GM21717 (cell line): ENCODE results near the gene S100A13.
"Not testable (repeated sequence)": the region's sequence is repeated elsewhere in the genome, so short reads cannot be mapped to it uniquely, and the experiment has no call there.

Experiments used
- ATAC-seq: cut with Tn5 transposase; IDR thresholded peaks from one replicate; pipeline ENCODE4 v1.9.1; 2021; ENCODE audit warnings: mild to moderate bottlenecking, moderate library complexity; ENCODE audit not compliant: unreplicated experiment

The S100A13 gene

GRCh38 chr1:153649137-153649862 is 22.0 kb upstream of the S100A13 start:
- ATAC-seq, result no peak

DNA sequence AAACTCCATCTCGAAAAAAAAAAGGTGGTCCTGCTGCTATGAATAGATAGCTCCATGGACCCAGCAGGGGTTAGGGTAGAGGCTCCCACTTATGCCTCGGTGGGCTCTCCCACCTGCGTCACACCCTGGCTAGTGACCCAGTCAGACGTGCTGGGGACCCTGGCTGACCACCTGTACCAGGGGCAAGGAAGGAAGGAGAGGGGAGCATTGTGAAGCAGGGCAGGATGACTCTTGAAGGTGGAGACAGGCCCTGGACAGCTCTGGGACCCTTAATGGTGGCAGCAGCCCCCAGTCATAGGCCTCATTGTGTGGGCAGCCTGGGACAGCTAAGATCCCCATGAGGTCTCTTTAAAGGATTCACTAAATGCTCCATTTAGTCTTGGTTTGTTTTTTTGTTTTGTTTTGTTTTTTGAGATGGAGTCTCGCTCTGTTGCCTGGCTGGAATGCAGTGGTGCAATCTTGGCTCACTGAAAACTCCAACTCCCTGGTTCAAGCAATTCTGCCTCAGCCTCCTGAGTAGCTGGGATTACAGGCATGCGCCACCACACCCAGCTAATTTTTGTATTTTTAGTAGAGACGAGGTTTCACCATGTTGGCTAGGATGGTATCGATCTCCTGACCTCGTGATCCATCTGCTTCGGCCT is 20.8 kb upstream of the S100A13 start:
- ATAC-seq, result no peak

DNA sequence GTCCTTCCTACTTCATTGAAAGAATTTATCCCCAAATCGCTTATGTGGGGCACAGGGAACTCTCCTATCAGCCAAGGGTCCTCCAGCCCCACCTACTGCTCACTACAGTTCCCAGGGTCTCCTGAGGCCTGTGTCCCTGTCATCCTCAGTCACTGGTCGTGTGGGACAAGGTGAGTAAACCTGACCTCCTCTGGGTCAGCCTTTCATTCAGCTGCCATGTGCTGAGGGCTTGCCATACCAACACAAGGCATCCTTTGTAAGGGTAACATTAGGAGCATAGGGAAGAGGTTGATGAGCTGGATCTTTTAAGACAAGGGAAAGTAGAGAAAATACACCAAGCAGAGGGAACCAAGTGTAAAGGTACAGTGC is 20.0 kb upstream of the S100A13 start:
- no peak for ATAC-seq

DNA sequence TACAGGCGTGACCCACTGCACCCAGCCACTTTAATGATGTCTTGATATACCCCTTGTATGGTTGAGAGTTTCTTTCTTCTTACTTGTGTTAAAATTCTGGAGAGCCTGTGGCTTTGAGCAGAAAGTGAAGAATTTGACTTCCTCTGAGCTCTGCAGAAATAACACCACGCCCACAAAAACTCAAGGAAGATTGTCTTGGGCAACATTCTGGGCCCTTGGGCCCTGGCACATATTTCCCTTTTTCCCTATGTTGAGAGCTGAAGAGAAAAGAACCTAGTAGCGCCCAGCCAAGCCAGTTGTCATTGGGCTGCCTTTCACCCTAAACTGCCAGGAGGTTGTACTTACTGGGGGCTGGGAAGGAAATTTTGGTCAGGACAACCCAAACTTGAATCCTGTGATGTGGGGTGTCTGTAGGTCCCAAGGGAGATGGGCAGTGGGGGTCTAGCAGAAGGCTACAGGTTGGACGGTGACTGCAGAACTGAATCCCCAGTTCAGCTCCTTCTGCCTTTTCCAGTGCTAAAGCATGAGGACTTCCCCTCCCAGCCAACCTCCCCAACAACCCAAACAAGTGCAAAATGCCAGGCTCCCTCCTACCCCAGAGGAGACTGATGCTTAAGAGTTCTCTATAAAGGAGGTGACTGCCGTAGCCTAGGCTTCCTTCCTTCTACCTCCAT is 19.5 kb upstream of the S100A13 start:
- no peak for ATAC-seq

DNA sequence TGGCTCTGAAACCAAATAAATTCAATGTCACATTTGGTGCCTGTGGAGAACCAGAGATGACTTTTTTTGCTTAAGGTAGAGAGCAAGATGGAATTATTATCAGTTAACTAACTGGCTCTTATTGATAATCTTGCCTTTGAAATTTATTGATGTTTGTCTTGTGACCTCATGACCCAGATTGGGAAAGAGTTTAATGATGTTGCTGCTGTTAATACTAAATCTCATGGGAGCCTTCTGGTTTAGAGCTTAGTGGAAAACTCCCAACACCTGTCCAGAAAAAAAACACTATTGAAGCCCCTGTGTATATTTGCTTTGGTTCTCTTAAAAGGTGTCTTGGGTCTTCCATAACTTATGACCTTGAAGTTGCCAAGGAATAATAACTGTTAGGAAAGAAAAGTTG is 16.5 kb upstream of the S100A13 start:
- ATAC-seq, result no peak

- ATAC-seq, result no peak
Measured at GRCh38 chr1:153643100-153643499, 15.8 kb upstream of the S100A13 start.

DNA sequence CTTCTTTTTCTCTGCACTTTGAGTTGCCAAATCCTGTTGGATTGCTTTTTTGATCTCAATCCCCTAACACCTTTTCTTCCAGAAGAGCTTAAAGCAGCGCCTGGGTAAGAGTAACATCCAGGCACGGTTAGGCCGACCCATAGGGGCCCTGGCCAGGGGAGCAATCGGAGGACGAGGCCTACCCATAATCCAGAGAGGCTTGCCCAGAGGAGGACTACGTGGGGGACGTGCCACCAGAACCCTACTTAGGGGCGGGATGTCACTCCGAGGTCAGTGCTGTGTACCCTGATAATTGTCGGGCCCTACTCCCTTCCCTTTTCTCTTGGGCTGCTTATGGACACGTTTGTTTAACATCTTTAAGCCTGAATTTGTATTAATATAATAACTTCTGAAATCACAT is 14.9 kb upstream of the S100A13 start:
- no peak for ATAC-seq

- ATAC-seq, result no peak
Measured at GRCh38 chr1:153640861-153641260, 13.6 kb upstream of the S100A13 start.

DNA sequence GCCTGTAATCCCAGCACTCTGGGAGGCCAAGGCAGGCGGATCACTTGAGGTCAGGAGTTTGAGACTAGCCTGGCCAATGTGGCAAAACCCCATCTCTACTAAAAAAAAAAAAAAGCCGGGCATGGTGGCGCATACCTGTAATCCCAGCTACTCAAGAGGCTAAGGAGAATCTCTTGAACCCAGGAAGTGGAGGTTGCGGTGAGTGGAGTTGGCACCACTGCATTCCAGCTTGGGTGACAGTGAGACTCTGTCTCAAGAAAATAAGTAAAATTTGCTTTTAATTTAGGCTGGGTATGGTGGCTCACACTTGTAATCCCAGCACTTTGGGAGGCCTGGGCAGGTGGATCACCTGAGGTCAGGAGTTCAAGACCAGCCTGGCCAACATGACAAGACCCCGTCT is 12.9 kb upstream of the S100A13 start:
- not testable (repeated sequence) for ATAC-seq

- no peak for ATAC-seq
Measured at GRCh38 chr1:153639280-153639679, 12.0 kb upstream of the S100A13 start.

GRCh38 chr1:153638261-153638660 is 11.0 kb upstream of the S100A13 start:
- no peak for ATAC-seq

GRCh38 chr1:153636312-153636711 is 9.0 kb upstream of the S100A13 start:
- no peak for ATAC-seq

DNA sequence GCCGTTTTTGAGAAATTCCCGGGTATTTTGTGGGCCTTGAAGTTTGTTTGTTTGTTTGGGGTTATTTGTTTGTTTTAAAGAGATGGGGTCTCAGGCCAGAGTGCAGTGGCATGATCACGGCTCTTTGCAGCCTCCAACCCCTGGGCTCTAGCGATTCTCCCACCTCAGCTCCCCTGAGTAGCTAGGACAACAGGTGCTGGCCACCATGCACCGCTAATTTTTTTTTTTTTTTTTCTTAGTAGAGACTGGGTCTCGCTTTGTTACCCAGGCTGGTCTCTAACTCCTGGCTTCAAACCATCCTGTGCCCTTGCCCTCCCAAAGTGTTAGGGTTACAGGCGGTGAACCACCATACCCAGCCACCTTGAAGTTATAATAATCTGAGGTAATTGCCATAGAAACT is 8.6 kb upstream of the S100A13 start:
- no peak for ATAC-seq

GRCh38 chr1:153633754-153634665 is 6.7 kb upstream of the S100A13 start, which contains the start of gene CHTOP:
CHTOP (plus strand) TSS chr1:153634066; CDS start chr1:153636589, 2,523 bp downstream.
- peak; percentile 83 for ATAC-seq

DNA sequence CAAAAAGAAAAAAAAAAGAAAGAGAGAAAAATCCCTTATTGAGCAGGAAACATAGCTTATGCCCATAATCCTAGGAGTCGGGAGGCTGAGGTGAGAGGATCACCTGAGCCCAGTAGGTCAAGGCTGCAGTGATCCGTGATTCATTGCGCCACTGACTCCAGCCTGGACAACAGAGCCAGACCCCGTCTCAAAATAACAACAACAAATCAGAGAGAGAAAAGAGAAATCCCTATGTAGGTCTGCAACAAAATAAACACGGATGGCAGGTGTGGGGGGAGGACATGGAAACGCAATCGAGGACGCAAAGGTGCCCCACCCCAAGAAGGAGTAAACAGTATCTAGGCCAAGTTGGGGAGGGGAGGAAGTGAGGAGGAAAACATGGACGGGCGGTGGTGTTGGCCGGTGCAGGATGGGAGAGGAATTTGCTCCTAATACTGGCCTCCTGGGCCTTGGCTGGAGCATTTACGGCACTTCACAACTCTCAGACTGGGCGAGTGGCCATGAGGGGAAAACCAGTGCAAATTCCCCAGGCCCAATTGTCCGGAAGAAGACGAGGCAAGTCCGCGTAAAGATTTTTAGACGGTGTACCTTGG is 6.0 kb upstream of the S100A13 start:
- peak; percentile 2 for ATAC-seq

DNA sequence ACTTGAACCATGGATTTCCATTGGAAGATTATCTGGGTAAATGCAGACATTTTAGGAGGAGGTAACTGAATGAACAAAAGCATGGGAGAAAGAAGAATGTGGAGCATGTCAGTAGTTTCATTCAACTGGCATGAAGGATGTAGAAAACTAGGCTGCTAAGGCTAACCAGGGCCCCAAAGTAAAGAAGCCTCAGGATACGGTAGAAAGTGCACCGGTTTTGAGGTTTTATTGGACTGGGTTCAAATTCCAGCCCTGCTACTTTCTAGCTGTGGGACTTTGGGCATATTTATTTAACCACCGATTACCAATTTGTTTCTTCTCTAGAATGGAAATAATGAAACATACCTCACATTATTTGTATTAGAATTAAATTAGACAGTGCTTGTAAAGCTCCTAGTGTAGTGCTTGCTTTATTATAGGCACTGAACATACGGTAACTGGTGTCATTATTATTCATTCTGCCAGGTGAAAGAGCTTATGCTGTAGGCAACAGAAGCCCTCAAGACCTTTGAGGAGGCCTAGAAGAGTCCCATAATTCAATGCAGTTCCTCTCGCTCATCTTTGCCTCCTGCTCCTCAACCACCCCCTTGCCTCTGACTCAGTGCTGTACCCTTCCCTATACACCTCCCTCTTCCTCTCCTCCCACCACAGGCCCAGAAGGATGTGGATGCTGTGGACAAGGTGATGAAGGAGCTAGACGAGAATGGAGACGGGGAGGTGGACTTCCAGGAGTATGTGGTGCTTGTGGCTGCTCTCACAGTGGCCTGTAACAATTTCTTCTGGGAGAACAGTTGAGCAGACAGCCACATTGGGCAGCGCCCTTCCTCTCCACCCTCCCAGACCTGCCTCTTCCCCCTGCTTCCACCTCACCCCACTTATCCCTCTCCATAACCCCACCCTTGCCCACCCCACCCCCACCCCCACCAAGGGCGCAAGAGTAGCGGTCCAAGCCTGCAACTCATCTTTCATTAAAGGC is 4.0 kb upstream of the S100A13 start:
- no peak for ATAC-seq

DNA sequence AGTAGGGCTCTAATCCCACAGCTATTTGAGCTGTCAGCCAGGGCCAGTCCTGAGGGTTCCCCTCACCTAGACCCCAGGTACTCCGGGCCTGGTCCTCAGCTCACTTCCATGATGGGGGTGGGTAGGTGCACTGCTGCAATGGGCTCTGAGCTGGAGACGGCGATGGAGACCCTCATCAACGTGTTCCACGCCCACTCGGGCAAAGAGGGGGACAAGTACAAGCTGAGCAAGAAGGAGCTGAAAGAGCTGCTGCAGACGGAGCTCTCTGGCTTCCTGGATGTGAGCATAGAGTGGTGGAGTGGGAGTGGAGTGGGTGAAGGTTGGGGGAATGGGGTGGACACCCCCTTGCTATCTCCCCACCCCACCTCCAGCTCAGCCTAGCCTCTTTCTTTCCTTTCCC is 3.1 kb upstream of the S100A13 start:
- no peak for ATAC-seq

GRCh38 chr1:153629971-153630370 is 2.7 kb upstream of the S100A13 start:
- no peak for ATAC-seq

DNA sequence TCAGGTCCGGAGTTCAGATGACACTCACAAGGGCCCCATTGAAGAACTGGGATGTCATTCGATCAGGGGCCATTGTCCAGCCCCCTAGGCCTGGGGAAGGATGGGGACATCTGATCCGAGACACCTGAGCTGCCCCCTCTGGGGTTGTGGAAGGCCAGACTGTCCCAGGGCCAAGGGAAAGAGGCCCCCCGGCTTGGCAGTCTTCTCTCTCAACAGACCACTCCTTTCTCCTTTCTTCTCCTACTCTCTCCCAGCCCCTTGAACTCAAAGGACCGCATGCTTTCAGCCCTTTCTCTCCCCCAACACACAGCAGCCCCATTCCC is 2.0 kb upstream of the S100A13 start:
- no peak for ATAC-seq
